ENCODE results near the gene TJAP1.

- no peak for TF ChIP-seq CTCF (IDR thresholded peaks at IDR 0.05; ENCODE audit: poor library complexity, severe bottlenecking)
- no peak for TF ChIP-seq EZH2 (IDR thresholded peaks at IDR 0.05; ENCODE audit: borderline replicate concordance, insufficient read depth, low read length, poor library complexity, severe bottlenecking)
- TF ChIP-seq MXI1 (conservative IDR thresholded peaks at IDR 0.05; ENCODE audit: poor library complexity, severe bottlenecking) = no peak
- TF ChIP-seq POLR2AphosphoS5 (IDR thresholded peaks at IDR 0.05) = no peak
- no peak for TF ChIP-seq EP300 (conservative IDR thresholded peaks at IDR 0.05; ENCODE audit: poor library complexity, severe bottlenecking)
- TF ChIP-seq RAD21 (conservative IDR thresholded peaks at IDR 0.05) = no peak
- TF ChIP-seq TAF1 (IDR thresholded peaks at IDR 0.05; ENCODE audit: low read depth) = no peak
- no peak for TF ChIP-seq SMC3 (conservative IDR thresholded peaks at IDR 0.05; ENCODE audit: poor library complexity)
Observed at GRCh38 chr6:43475516-43475915, 1.9 kb upstream of the TJAP1 start.
